Activated T-helper 2 cell treated with anti-CD3 and anti-CD28 coated beads, Interferon-gamma antibody, Interleukin-2, Interleukin-4, amounts not matched to agents 10 μg/mL and 5 μg/mL and 100 μg/mL, durations not matched to agents 14 hours and 24 hours and 36 hours (primary cell): ENCODE results near the gene LDB2. TPM values are rescaled to one million over a fixed set of nuclear protein-coding genes. Genes with fewer than 3 reads are reported as not detected.

Experiments used
- DNase-seq: peaks from one replicate; pipeline ENCODE4 v3.0.0; 2021; ENCODE audit warnings: low spot score
- H3K27ac Mint-ChIP-seq: one replicate; pipeline ENCODE4 v1.8.0; 2021; ENCODE audit warnings: mixed read lengths
- H3K27me3 Mint-ChIP-seq: one replicate; pipeline ENCODE4 v1.8.0; 2021; ENCODE audit warnings: low read depth, mixed read lengths
- H3K36me3 Mint-ChIP-seq: one replicate; pipeline ENCODE4 v1.8.0; 2021; ENCODE audit warnings: low read depth, mixed read lengths
- H3K4me1 Mint-ChIP-seq: one replicate; pipeline ENCODE4 v1.8.0; 2021; ENCODE audit warnings: low read depth, mixed read lengths
- H3K4me3 Mint-ChIP-seq: one replicate; pipeline ENCODE4 v1.8.0; 2021; ENCODE audit warnings: low read depth, mild to moderate bottlenecking, moderate library complexity, mixed read lengths
- H3K9me3 Mint-ChIP-seq: one replicate; pipeline ENCODE4 v1.8.0; 2021; ENCODE audit warnings: mixed read lengths
- intact Hi-C: fragments of 100-400 bp; cut with micrococcal nuclease; formaldehyde crosslinking; loops from one replicate; pipeline ENCODE4 v1.15.1; 2023
- total RNA-seq: library from RNA; stranded (reverse); gene quantifications from 2 replicates; pipeline ENCODE4 v1.2.3, GENCODE V29; 2022

Gene LDB2
- total RNA-seq, 1 donor from 2014 or later = not detected

DNA sequence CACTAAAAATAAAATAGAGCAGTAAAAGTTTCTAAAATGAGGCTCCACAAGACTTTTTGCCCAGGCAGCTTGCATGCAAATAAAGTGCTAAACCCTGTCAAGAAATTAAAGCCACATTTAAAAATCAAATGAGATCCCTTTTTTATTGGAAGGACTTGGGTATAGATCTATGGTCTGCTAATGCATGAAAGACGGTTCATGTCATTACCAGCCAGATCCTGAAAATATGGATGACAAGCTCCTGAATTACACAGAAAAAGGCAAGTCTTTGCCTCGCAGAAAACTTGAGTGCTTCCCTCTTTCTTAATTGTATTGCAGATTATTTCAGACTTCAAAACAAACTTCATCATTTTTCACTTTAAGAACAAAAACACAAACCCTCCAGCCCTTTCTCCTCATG lies 169.6 kb downstream of the LDB2 start:
- Mint-ChIP-seq H3K9me3 (peaks cover 1% of the 10 kb centered on the region), H3K36me3 (no peaks in the 10 kb centered on the region), H3K4me3 (no peak overlapping the region), H3K27me3 (no peaks in the 10 kb centered on the region), H3K27ac (no peak overlapping the region), H3K4me1 (no peaks in the 10 kb centered on the region)
- no peak for DNase-seq
- intact Hi-C loops = no loop called here

DNA sequence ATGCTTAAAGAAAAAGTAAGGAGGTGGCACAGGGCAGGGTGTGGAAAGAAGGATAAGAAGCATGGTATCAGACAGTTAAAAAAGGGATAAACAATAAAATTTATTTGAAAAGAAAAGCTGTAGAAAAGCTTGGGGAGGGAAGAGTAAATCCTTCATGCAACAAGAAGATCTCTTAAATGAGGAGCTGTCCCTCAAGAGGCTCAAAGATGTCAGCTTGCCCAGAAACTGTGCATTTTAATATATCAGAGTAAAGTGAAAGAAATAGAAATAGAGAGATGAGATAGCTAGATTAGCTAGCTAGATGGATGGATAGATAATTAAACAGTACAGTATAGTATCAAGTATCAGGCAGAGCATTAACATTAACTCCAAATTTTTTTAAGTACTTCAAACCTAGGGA lies 170.3 kb downstream of the LDB2 start:
- Mint-ChIP-seq H3K27ac (no peak overlapping the region), H3K36me3 (no peaks in the 10 kb centered on the region), H3K4me1 (no peaks in the 10 kb centered on the region), H3K4me3 (no peak overlapping the region), H3K27me3 (no peaks in the 10 kb centered on the region), H3K9me3 (peaks cover 3% of the 10 kb centered on the region)
- no peak for DNase-seq
- intact Hi-C loops = no loop called here

DNA sequence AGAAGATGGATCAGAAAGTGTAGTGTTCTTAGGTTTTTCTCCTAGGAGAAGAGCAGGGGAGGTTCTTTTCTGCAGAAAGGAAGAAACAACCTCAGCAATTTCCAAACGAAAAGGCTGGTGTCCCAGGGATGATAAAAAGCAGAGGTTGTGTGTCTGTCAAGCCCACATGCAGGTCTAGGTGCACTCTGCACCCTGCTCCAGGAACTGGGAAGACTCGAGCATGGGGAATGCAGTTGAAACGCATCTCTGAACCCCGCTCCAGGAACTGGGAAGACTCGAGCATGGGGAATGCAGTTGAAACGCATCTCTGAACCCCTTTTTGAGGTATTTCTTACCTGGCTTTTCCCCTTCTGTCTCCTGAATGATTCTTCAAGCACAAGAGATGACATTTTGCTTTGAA lies 171.2 kb downstream of the LDB2 start:
- no peak overlapping the region for H3K27ac Mint-ChIP-seq
- no peak for DNase-seq
- no peaks in the 10 kb centered on the region for H3K27me3 Mint-ChIP-seq
- H3K9me3 Mint-ChIP-seq = peaks cover 3% of the 10 kb centered on the region
- H3K4me3 Mint-ChIP-seq = no peak overlapping the region
- H3K4me1 Mint-ChIP-seq = no peaks in the 10 kb centered on the region
- intact Hi-C loops = no loop called here
- H3K36me3 Mint-ChIP-seq = no peaks in the 10 kb centered on the region

DNA sequence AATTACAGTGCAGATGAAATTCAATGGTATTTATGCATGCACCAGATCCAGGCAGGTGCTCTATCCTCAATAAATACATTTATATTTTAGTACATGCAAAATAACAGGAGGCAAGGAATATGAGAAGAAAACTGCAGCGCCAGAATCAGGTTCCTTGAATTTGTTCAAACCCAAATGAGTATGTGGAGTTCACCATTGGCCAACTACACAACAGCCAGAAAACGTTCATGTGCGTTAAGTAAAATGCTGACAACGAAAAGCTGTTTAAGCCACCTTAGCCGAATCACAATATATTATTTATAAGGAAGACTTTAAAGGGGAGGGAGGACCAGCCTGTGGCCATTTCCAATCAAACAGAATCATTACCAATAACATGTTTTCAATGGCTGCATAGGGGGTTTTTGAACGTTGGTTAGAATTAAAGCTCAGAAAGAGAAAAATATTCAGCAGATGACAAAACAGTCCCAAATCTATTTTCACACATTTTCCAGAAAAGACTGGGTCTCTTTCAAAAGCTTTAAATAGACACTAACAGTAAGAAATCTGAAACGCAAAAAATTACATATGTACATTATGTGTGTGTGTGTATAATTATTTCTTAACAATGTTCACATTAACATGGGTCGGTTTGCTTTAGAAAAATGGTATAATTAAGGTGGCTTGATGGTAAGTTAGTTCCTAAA lies 171.9 kb downstream of the LDB2 start:
- intact Hi-C loops = no loop called here
- Mint-ChIP-seq H3K36me3 (no peaks in the 10 kb centered on the region), H3K9me3 (peaks cover 3% of the 10 kb centered on the region), H3K27me3 (no peaks in the 10 kb centered on the region), H3K4me1 (peaks cover 2% of the 10 kb centered on the region), H3K27ac (no peak overlapping the region), H3K4me3 (no peak overlapping the region)
- no peak for DNase-seq

DNA sequence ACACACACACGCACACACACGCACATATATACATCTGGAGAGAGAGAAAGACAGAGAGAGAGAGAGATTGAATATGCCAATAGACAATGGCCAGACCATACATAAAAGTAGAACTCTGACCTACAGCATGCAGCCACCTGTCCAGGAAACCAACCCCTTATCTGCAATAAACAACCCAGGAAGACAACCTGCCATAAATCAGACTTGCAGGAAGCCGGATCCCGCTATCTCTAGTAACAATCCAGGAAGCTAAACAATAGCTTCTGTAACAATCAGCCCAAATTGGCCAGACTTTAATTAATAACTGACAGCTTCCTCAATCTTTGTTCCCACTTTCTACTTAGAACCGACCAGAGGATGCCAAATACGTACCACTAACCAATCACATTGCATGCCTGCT lies 173.2 kb downstream of the LDB2 start:
- intact Hi-C loops = no loop called here
- Mint-ChIP-seq H3K4me1 (peaks cover 3% of the 10 kb centered on the region), H3K4me3 (no peak overlapping the region), H3K9me3 (peaks cover 3% of the 10 kb centered on the region), H3K36me3 (no peaks in the 10 kb centered on the region), H3K27ac (no peak overlapping the region), H3K27me3 (no peaks in the 10 kb centered on the region)
- DNase-seq = no peak

DNA sequence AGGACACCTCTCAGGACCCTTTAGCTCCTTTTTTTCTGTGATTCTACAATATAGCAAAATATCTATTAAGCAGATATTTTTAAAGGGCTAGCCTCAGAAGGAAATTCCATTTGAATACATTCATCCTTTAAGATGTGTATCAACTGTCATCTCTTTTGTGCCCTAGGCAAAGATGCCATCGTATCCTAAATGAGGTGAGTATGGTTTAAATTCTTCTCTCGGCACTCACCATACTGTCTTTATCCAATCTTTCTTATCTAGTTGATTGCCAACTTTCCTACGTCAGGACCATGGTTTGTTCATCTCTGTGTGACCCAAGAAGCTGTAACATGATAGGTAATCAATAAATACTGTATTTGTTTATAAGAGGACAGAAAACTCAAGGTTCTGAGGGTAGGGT lies 176.0 kb downstream of the LDB2 start:
- Mint-ChIP-seq H3K36me3 (no peaks in the 10 kb centered on the region), H3K27me3 (no peaks in the 10 kb centered on the region), H3K4me1 (peaks cover 3% of the 10 kb centered on the region), H3K4me3 (no peak overlapping the region), H3K27ac (no peak overlapping the region), H3K9me3 (peaks cover 8% of the 10 kb centered on the region)
- intact Hi-C loops = no loop called here
- DNase-seq = no peak

DNA sequence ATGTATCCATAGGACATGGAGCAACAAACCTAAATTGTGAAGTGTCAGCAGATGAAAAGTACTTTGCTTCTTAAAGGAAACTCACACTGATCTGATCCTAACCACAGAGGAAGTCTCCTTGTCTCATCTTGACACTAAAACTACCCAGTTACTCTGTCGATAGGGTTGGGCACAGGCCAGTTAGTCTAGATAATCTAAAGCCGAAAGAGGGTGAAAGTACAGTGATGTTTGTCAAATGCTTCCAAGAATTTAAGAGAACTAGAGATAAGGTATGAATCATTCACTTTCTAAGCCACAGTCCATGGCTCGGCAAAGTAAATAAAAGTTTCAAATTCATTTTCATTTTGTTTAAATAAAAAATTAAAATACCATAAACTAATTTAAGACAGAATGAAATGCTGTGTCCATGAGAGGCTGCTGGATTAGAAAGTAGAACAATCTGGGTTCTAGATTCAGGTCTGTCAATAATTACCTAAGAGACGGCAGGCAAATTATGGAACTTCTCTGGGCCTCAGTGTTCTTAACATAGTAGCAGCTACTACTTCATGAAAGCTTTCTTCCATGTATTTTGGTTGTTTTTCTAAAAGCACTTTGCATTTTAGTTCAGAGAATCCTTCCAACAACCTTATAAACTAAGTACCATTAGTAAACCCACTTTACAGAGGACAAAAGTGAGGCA lies 176.7 kb downstream of the LDB2 start:
- H3K27ac Mint-ChIP-seq = no peak overlapping the region
- no peak for DNase-seq
- no peak overlapping the region for H3K4me3 Mint-ChIP-seq
- no peaks in the 10 kb centered on the region for H3K27me3 Mint-ChIP-seq
- no peaks in the 10 kb centered on the region for H3K36me3 Mint-ChIP-seq
- H3K9me3 Mint-ChIP-seq = peaks cover 8% of the 10 kb centered on the region
- H3K4me1 Mint-ChIP-seq = peaks cover 3% of the 10 kb centered on the region
- intact Hi-C loops = no loop called here

DNA sequence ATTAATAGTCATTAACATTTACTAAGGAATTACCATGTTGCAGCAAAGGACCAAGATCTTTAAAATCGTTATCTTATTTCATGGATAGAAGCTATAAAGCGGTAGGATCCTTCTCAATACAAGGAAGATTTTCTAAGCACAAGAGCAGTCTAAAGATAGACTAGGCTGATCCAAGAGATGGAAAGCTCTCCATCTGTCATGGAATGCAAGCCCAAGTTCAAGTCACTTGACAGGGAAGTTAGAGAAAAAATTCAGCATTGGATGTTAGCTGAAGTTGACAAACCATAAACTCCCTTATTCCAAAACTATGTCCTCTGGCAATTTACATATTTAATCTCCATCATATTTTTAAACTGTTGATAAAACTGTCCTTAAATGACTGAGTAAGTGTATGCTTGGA lies 177.7 kb downstream of the LDB2 start:
- no peaks in the 10 kb centered on the region for H3K27me3 Mint-ChIP-seq
- no peak for DNase-seq
- intact Hi-C loops = no loop called here
- H3K27ac Mint-ChIP-seq = no peak overlapping the region
- no peaks in the 10 kb centered on the region for H3K36me3 Mint-ChIP-seq
- peaks cover 8% of the 10 kb centered on the region for H3K9me3 Mint-ChIP-seq
- no peak overlapping the region for H3K4me3 Mint-ChIP-seq
- peaks cover 3% of the 10 kb centered on the region for H3K4me1 Mint-ChIP-seq

DNA sequence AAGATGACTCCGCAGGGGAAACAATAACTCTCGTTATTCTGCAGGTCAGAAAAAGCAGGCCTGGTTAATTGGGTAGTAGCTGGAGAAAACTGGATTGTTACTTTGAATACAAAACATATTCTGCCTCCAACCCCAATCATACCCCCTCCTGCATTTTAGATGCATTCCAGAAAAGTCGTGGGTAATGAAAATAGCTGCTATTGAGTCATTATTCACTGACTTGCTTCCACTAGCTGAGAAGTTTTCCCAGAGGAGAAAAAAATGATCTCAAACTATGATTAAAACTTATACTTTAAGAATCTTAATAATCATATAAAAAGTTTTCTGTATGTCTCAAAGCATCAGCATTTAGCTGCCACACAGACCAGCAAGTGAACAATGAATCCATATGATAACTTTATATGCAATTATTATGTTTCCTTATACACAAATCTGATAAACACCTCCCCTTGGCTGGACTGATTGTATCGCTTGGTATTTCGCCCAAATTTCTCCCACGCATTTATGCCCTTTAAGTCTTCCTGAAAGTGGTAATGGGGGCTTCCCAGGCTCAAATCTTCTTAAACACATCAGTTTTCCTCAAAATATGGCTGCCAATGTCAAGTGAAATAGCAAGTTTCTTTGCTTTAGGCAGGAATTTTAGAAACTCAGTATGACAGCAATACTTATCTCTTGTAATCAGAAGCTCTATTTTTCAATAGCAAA lies 181.0 kb downstream of the LDB2 start:
- peaks cover 3% of the 10 kb centered on the region for H3K4me1 Mint-ChIP-seq
- no peak for DNase-seq
- H3K9me3 Mint-ChIP-seq = peaks cover 5% of the 10 kb centered on the region
- no peaks in the 10 kb centered on the region for H3K27me3 Mint-ChIP-seq
- no peaks in the 10 kb centered on the region for H3K36me3 Mint-ChIP-seq
- no peak overlapping the region for H3K27ac Mint-ChIP-seq
- intact Hi-C loops = no loop called here
- H3K4me3 Mint-ChIP-seq = no peak overlapping the region

DNA sequence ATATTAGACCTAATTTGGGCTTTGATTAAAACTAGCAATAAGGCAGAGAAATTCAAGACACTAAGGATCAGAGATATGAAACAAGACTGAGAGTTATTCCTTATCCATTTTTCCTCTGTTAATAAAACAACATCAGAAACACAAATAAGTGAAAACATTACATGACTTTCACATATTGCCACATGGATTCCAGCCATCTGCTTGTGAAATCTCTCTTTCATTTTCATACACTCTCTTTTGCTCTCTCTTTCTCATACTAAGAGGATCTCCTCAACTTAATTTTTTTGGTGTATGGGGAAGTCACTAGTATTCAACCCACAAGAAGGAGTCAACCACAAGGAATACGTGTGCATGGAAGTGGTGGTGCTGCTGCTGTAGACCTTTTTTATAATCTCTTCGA lies 183.0 kb downstream of the LDB2 start:
- no peaks in the 10 kb centered on the region for H3K4me1 Mint-ChIP-seq
- peaks cover 5% of the 10 kb centered on the region for H3K9me3 Mint-ChIP-seq
- no peak overlapping the region for H3K4me3 Mint-ChIP-seq
- H3K36me3 Mint-ChIP-seq = no peaks in the 10 kb centered on the region
- no peak for DNase-seq
- intact Hi-C loops = no loop called here
- H3K27me3 Mint-ChIP-seq = no peaks in the 10 kb centered on the region
- H3K27ac Mint-ChIP-seq = no peak overlapping the region

DNA sequence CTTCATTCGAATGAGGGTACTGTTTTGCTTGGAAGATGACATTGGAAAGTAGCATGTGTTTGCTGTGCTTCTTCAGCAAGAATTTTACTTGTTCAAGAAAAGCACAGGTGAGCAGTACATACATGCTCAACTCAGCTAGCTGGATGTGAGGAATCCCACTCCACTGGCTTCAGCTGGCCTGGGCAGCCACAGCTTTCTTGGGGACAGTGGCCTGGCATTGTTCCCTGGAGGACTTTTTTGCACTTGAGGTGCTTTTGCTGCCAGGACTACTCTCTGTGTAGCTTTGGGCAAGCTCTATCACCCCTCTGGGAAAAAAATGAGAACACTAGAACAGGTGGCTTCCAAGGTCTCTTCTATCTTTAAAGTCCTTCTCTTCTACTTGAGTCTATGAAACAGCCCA lies 184.3 kb downstream of the LDB2 start:
- no peak overlapping the region for H3K4me3 Mint-ChIP-seq
- no peaks in the 10 kb centered on the region for H3K9me3 Mint-ChIP-seq
- no peak for DNase-seq
- intact Hi-C loops = no loop called here
- H3K27ac Mint-ChIP-seq = no peak overlapping the region
- no peaks in the 10 kb centered on the region for H3K36me3 Mint-ChIP-seq
- no peaks in the 10 kb centered on the region for H3K4me1 Mint-ChIP-seq
- no peaks in the 10 kb centered on the region for H3K27me3 Mint-ChIP-seq

DNA sequence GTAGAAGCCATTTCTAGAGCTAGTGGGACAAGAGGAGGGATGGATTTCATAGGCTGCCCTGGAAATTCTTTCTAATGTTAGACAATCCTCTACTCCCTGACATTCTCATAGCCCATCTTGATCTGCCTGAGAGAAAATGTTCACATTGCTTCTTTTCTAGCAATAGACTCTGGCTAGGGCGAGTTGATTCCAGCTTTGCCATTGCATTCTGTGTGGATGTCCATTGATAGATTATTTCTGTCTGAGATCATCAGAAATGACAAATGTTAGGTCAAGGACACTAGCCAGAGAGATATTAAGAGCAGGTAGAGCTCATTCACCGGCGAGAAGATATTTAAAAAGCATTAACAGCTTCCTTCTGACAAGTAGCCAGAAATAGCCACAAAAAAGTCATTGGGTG lies 184.7 kb downstream of the LDB2 start:
- intact Hi-C loops = no loop called here
- Mint-ChIP-seq H3K36me3 (no peaks in the 10 kb centered on the region), H3K27ac (no peak overlapping the region), H3K27me3 (no peaks in the 10 kb centered on the region), H3K9me3 (no peaks in the 10 kb centered on the region), H3K4me1 (no peaks in the 10 kb centered on the region), H3K4me3 (no peak overlapping the region)
- DNase-seq = no peak

DNA sequence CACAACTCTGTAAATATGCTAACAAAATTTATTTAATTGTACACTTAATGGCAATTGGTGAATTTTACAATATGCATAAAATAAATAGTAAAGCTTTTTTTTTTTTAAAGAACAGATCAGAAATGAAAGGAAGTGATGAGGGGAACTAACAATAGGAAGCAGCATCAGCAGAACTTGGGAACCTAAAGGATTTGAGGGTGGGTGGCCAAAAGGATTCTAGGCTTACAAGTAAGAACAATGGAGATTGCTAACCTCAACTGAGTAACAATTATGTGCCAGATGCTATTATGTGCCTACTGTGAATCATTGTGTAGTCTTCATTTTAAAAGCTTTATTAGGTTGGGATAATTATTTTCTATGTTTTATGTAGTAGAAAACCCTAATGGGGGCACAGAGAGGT lies 185.2 kb downstream of the LDB2 start:
- H3K36me3 Mint-ChIP-seq = no peaks in the 10 kb centered on the region
- H3K4me1 Mint-ChIP-seq = no peaks in the 10 kb centered on the region
- no peak for DNase-seq
- peaks cover 2% of the 10 kb centered on the region for H3K27me3 Mint-ChIP-seq
- H3K4me3 Mint-ChIP-seq = no peak overlapping the region
- no peaks in the 10 kb centered on the region for H3K9me3 Mint-ChIP-seq
- intact Hi-C loops = no loop called here
- H3K27ac Mint-ChIP-seq = no peak overlapping the region
